SH-SY5Y (cell line): ENCODE data around the gene CATSPER3.

ENCODE experiments used
- GATA2 ChIP-seq: IDR thresholded peaks from 2 replicates; pipeline ENCODE4 v1.6.1; 2011; ENCODE audit warnings: mild to moderate bottlenecking, low read depth, low read length
- GATA3 ChIP-seq: IDR thresholded peaks from 2 replicates; pipeline ENCODE4 v1.6.1; 2011; ENCODE audit warnings: low read depth, mild to moderate bottlenecking, low read length, moderate library complexity

DNA sequence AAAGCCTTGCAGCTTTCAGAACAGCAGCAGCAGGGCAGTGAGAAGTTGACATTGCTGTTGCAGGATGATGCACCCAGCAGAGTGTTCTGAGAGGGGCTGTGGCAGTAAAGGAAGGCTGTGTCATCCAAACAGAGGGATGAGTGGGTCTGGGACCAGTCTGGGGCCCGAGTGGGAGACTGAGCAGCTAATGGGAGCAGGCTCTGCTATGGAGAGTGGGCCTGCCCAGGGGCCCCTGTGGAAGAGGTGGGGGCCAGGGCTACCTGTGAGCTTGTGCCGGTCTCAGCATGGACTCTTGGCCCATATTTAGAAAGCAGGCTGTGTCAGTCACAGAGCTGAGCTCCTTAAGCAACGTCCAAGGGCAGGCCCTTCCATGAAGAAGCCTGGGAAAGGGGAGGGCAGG is 92.3 kb downstream of the CATSPER3 start:
- TF ChIP-seq GATA2 (no peak), GATA3 (no peak)
